Liver (tissue), 9 donors: ENCODE data around the gene HSF2BP. TPM values are rescaled to one million over a fixed set of nuclear protein-coding genes. Genes with fewer than 3 reads are reported as not detected.

Experiments
- DNase-seq: peaks from one replicate; pipeline ENCODE4 v3.0.0-alpha.2; 2017; ENCODE audit warnings: low spot score
- H3K27ac ChIP-seq, 2 donors: one replicate each; pipeline ENCODE4 v1.7.0; 2013; ENCODE audit warnings: inconsistent platforms in 2 of 2, low read length in 2 of 2, control low read depth in 1 of 2, low read depth in 1 of 2, mild to moderate bottlenecking in 1 of 2
- H3K27me3 ChIP-seq, 4 donors: one replicate each; pipeline versions ENCODE4 v1.6.1 to v1.7.0; 2013; ENCODE audit warnings: low read length in 3 of 4, inconsistent platforms in 1 of 4, mild to moderate bottlenecking in 1 of 4, moderate library complexity in 1 of 4; ENCODE audit not compliant: control insufficient read depth in 4 of 4, insufficient read depth in 4 of 4
- H3K36me3 ChIP-seq, 4 donors: one replicate each; pipeline versions ENCODE4 v1.6.1 to v1.7.0; 2013; ENCODE audit warnings: low read length in 3 of 4, mild to moderate bottlenecking in 3 of 4, low read depth in 1 of 4, moderate library complexity in 1 of 4; ENCODE audit not compliant: control insufficient read depth in 4 of 4, insufficient read depth in 3 of 4
- H3K4me1 ChIP-seq, 4 donors: one replicate each; pipeline versions ENCODE4 v1.6.1 to v1.7.0; 2013; ENCODE audit warnings: low read length in 3 of 4, mild to moderate bottlenecking in 3 of 4, moderate library complexity in 1 of 4; ENCODE audit not compliant: control insufficient read depth in 4 of 4, insufficient read depth in 4 of 4
- H3K4me3 ChIP-seq, 3 donors: one replicate each; pipeline versions ENCODE4 v1.6.1 to v1.7.0; 2013; ENCODE audit warnings: low read length in 3 of 3, control low read depth in 1 of 3, low read depth in 1 of 3, mild to moderate bottlenecking in 1 of 3
- H3K9ac ChIP-seq, 2 donors: one replicate each; pipeline ENCODE4 v1.7.0; 2013; ENCODE audit warnings: low read length in 2 of 2, mild to moderate bottlenecking in 2 of 2, moderate library complexity in 2 of 2, control low read depth in 1 of 2, low read depth in 1 of 2
- H3K9me3 ChIP-seq, 4 donors: one replicate each; pipeline versions ENCODE4 v1.6.1 to v1.7.0; 2013; ENCODE audit warnings: low read length in 3 of 4; ENCODE audit not compliant: control insufficient read depth in 4 of 4
- ATF3 ChIP-seq: IDR thresholded peaks from 2 replicates; pipeline ENCODE4 v1.6.1; 2016; ENCODE audit warnings: antibody characterized with exemption
- CTCF ChIP-seq: fragments of 150-350 bp; IDR thresholded peaks from 2 replicates; pipeline ENCODE4 v1.5.1; 2017; ENCODE audit warnings: improper control_type of control experiment, low read depth, low read length; ENCODE audit not compliant: missing input control
- EGR1 ChIP-seq, 2 donors: IDR thresholded peaks; 2 replicates each; pipeline ENCODE4 v1.6.1; 2016 to 2018; ENCODE audit warnings: antibody characterized with exemption in 2 of 2, low read depth in 2 of 2
- FOXA1 ChIP-seq: IDR thresholded peaks from 2 replicates; pipeline ENCODE4 v1.6.1; 2016; ENCODE audit warnings: antibody characterized with exemption
- FOXA2 ChIP-seq: IDR thresholded peaks from 2 replicates; pipeline ENCODE4 v1.6.1; 2016; ENCODE audit warnings: antibody characterized with exemption
- GABPA ChIP-seq, 2 donors: IDR thresholded peaks in 1 of 2; conservative IDR thresholded peaks in 1 of 2; 2 replicates each; pipeline ENCODE4 v1.6.1; 2016; ENCODE audit warnings: antibody characterized with exemption in 2 of 2, mild to moderate bottlenecking in 1 of 2, moderate library complexity in 1 of 2
- HNF4A ChIP-seq, 2 donors: conservative IDR thresholded peaks; 2 replicates each; pipeline ENCODE4 v1.6.1; 2016; ENCODE audit warnings: antibody characterized with exemption in 2 of 2, mild to moderate bottlenecking in 2 of 2
- HNF4G ChIP-seq: IDR thresholded peaks from 2 replicates; pipeline ENCODE4 v1.6.1; 2016; ENCODE audit warnings: antibody characterized with exemption
- JUND ChIP-seq, 2 donors: IDR thresholded peaks; 2 replicates each; pipeline ENCODE4 v1.6.1; 2016; ENCODE audit warnings: antibody characterized with exemption in 2 of 2
- NR2F2 ChIP-seq: IDR thresholded peaks from 2 replicates; pipeline ENCODE4 v1.6.1; 2016; ENCODE audit warnings: antibody characterized with exemption
- RAD21 ChIP-seq, 2 donors: IDR thresholded peaks; 2 replicates each; pipeline ENCODE4 v1.6.1; 2016; ENCODE audit warnings: antibody characterized with exemption in 2 of 2, mild to moderate bottlenecking in 2 of 2
- REST ChIP-seq: IDR thresholded peaks from 2 replicates; pipeline ENCODE4 v1.6.1; 2016; ENCODE audit warnings: antibody characterized with exemption, mild to moderate bottlenecking
- RXRA ChIP-seq, 2 donors: IDR thresholded peaks; 2 replicates each; pipeline ENCODE4 v1.6.1; 2017 to 2018; ENCODE audit warnings: antibody characterized with exemption in 2 of 2, mild to moderate bottlenecking in 1 of 2
- TAF1 ChIP-seq: conservative IDR thresholded peaks from 2 replicates; pipeline ENCODE4 v1.6.1; 2016; ENCODE audit warnings: antibody characterized with exemption, mild to moderate bottlenecking
- YY1 ChIP-seq: IDR thresholded peaks from 2 replicates; pipeline ENCODE4 v1.6.1; 2016; ENCODE audit warnings: antibody characterized with exemption, mild to moderate bottlenecking
- WGBS: extraction: QIAGEN DNeasy Blood & Tissue Kit; methylation state at CpG from one replicate; pipeline ENCODE4 v1.1.7; 2013; 5-methylcytosine and 5-hydroxymethylcytosine counted together
- polyA plus RNA-seq, 2 donors: library from polyadenylated mRNA; stranded (reverse) in 1 of 2; unstranded in 1 of 2; fragments of 200-250 nt in 1 of 2; fragments of >200 nt in 1 of 2; fragmentation: Nextera tagmentation in 1 of 2; extraction: Ambion mirVana in 1 of 2; gene quantifications; one replicate each; pipeline versions ENCODE4 v1.2.1 to v1.2.3, GENCODE V29; 2013 to 2015
- total RNA-seq, 2 donors: library from RNA; depleted of rRNA; stranded (reverse); fragments of >200 nt; gene quantifications; one replicate each; pipeline ENCODE4 v1.2.3, GENCODE V29; 2014
- TF ChIP-seq, protein P1 (sequence below): IDR thresholded peaks from 2 replicates; pipeline ENCODE4 v1.6.1; 2016; ENCODE audit warnings: antibody characterized with exemption
- donor health status: healthy.
- donor health status: healthy.
- donor health status: healthy.
- donor health status: healthy.
- donor health status: healthy.

Gene HSF2BP
- total and polyA plus RNA-seq, 4 donors, result 0.14 to 0.33 (median 0.16) TPM; not detected in 1

- no peak for TF ChIP-seq REST
- TF ChIP-seq, protein P1, sequence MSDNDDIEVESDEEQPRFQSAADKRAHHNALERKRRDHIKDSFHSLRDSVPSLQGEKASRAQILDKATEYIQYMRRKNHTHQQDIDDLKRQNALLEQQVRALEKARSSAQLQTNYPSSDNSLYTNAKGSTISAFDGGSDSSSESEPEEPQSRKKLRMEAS, result no peak
- no peak for TF ChIP-seq EGR1 (IDR thresholded peaks at IDR 0.05; ENCODE audit: low read depth in 2 of 2)
- TF ChIP-seq NR2F2, result no peak
- no peak for TF ChIP-seq RAD21 (IDR thresholded peaks at IDR 0.05)
- TF ChIP-seq HNF4A (conservative IDR thresholded peaks at IDR 0.05), result no peak
These were observed 58.5 kb downstream of the HSF2BP start (continued) for GRCh38 chr21:43600642-43601402.

DNA sequence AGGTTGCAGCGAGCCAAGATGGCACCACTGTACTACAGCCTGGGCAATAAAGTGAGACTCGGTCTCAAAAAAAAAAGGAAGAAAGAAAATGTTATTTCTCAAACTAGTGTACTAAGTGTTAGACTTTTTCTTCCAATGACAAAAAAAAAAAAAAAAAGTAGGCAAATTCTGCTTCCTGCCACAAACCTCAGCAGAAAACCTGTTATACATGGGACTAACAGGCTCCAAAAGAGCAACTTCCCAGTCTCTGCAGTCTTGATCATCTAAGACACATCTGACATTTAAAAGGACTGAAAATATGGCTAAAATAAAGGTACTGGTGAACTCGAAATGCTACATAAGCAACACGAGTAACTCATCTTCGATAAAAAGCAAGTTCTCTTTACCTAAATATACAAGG, 59.6 kb downstream of the HSF2BP start:
- H3K9ac ChIP-seq, result no peak overlapping the region
- WGBS, result 79% methylated on average over 5 of the region's 5 CpGs

More for the DNA sequence above, 59.6 kb downstream of the HSF2BP start:
- no peak for DNase-seq
- TF ChIP-seq CTCF (no peak), HNF4G (no peak), EGR1 (IDR thresholded peaks at IDR 0.05; ENCODE audit: low read depth in 2 of 2) (no peak), GABPA (IDR thresholded peaks at IDR 0.05 in 1 of 2, conservative IDR thresholded peaks at IDR 0.05 in 1 of 2) (no peak), YY1 (no peak), RXRA (IDR thresholded peaks at IDR 0.05) (no peak), FOXA1 (no peak), JUND (IDR thresholded peaks at IDR 0.05) (no peak), HNF4A (conservative IDR thresholded peaks at IDR 0.05) (no peak), TAF1 (no peak), REST (no peak), ATF3 (no peak), FOXA2 (no peak), NR2F2 (no peak)
- TF ChIP-seq, protein P1, result no peak
- Histone ChIP-seq H3K4me3 (no peak overlapping the region), H3K4me1 (no peaks in the 10 kb centered on the region), H3K9me3 (no peaks in the 10 kb centered on the region), H3K36me3 (no peaks in the 10 kb centered on the region), H3K27me3 (no peaks in the 10 kb centered on the region), H3K27ac (no peak overlapping the region)
